ENCODE results near the gene GLYATL2. TPM values are rescaled to one million over a fixed set of nuclear protein-coding genes. Genes with fewer than 3 reads are reported as not detected.

Gene GLYATL2
- total and polyA plus RNA-seq, 2 donors (not counting 1 experiment from before 2014, with no cell fraction given), result not detected

DNA sequence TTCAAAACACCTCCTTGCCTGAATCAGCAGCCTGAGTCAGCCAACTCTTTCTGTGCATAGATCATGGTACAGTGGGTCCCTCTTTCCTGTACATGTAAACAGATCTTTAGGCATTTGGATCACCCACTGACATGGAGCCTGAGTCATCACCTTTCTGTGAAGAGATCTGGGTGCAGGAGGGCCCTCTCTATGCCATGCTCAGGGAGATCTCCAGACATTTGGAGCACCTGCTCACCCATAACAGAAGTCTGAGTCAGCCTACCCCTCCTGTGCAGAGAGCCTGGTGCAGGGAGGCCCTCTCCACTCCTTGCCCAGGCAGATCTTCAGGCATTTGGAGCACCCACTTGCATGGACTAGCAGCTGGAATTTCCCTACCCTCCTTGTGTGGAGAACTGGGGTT is 56.6 kb downstream of the GLYATL2 start:
- ChIA-PET CTCF (interaction anchor here (0.7 to 2.6 kb wide), 12 partner anchors 14 to 370 kb away, joined by 3 to 12 read pairs (median 4); no protein-coding TSS in a partner anchor), POLR2A (no interaction called here)
- Mint-ChIP-seq H3K9me3 (ENCODE audit: insufficient read depth) (no peaks in the 10 kb centered on the region), H3K4me1 (no peaks in the 10 kb centered on the region), H3K4me3 (no peak overlapping the region), H3K27me3 (peaks cover 14% of the 10 kb centered on the region), H3K27ac (no peak overlapping the region)
- H3K4me1 ChIP-seq (ENCODE audit: control insufficient read depth in 2 of 2, insufficient read depth in 2 of 2, low read length in 2 of 2), result no peaks in the 10 kb centered on the region
- ATAC-seq (ENCODE audit: low read depth) (no peak), DNase-seq (no peak)
- H4K20me1 ChIP-seq (ENCODE audit: control insufficient read depth, insufficient read depth, low read length, poor library complexity, severe bottlenecking), result no peaks in the 10 kb centered on the region
- TF ChIP-seq, protein P1, sequence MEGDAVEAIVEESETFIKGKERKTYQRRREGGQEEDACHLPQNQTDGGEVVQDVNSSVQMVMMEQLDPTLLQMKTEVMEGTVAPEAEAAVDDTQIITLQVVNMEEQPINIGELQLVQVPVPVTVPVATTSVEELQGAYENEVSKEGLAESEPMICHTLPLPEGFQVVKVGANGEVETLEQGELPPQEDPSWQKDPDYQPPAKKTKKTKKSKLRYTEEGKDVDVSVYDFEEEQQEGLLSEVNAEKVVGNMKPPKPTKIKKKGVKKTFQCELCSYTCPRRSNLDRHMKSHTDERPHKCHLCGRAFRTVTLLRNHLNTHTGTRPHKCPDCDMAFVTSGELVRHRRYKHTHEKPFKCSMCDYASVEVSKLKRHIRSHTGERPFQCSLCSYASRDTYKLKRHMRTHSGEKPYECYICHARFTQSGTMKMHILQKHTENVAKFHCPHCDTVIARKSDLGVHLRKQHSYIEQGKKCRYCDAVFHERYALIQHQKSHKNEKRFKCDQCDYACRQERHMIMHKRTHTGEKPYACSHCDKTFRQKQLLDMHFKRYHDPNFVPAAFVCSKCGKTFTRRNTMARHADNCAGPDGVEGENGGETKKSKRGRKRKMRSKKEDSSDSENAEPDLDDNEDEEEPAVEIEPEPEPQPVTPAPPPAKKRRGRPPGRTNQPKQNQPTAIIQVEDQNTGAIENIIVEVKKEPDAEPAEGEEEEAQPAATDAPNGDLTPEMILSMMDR (IDR thresholded peaks at IDR 0.05), result no peak
- TF ChIP-seq EZH2 (IDR thresholded peaks at IDR 0.05; ENCODE audit: borderline replicate concordance, insufficient read depth, low read depth, low read length, poor library complexity, severe bottlenecking), result no peak
- H3K4me3 ChIP-seq (ENCODE audit: control extremely low read depth in 1 of 5, extremely low read depth in 1 of 5, insufficient read depth in 1 of 5, low read depth in 2 of 5, low read length in 4 of 5), result no peak overlapping the region
- no peak overlapping the region for H3K4me2 ChIP-seq (replicated peaks; ENCODE audit: low read depth, low read length, poor library complexity, severe bottlenecking)
- H2AFZ ChIP-seq (ENCODE audit: insufficient read depth, low read depth, low read length, poor library complexity, severe bottlenecking), result no peak overlapping the region
- no peaks in the 10 kb centered on the region for H3K27me3 ChIP-seq (replicated peaks in 1 of 4; ENCODE audit: control extremely low read depth in 1 of 4, control insufficient read depth in 3 of 4, insufficient read depth in 4 of 4, low read length in 3 of 4)
- H3K79me2 ChIP-seq (ENCODE audit: control insufficient read depth, insufficient read depth, low read length), result no peaks in the 10 kb centered on the region
- no peak overlapping the region for H3K27ac ChIP-seq (ENCODE audit: low read length in 2 of 2)
- H3K9ac ChIP-seq (ENCODE audit: low read length), result no peak overlapping the region
- H3K9me3 ChIP-seq (ENCODE audit: control extremely low read depth in 1 of 3, control insufficient read depth in 2 of 3, insufficient read depth in 1 of 3, low read length in 2 of 3), result peaks cover 0 to 2% (median 2%) of the 10 kb centered on the region in 3 donors
- intact Hi-C loops (cut with micrococcal nuclease), result loop anchor here (1.0 kb wide), 1 partner anchor 134 kb away; no protein-coding TSS in a partner anchor
- H3K36me3 ChIP-seq (replicated peaks in 1 of 2; ENCODE audit: control extremely low read depth in 1 of 2, control insufficient read depth in 1 of 2, extremely low read depth in 1 of 2, insufficient read depth in 2 of 2, low read length in 1 of 2), result no peaks in the 10 kb centered on the region

DNA sequence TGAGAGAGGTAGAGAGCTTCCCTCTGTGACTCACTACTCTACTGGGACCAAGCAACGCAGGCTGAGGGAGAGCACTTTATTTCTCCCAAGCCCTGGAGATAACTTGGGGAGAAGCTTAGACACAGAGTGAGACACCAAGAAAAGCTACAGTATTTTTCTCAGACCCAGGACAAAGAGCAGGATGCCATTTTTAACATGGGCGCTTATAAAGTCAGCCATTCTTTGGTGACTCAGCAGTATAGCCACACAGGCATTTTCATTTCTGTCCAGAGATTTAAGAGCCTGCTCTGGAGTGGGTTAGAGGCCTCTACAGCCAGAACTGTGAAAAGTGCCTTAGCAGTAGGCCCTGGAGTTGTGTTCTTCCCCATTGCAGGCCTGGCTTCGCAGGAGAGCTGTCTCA is 57.8 kb downstream of the GLYATL2 start:
- no peaks in the 10 kb centered on the region for H3K27me3 ChIP-seq (replicated peaks in 1 of 4; ENCODE audit: control extremely low read depth in 1 of 4, control insufficient read depth in 3 of 4, insufficient read depth in 4 of 4, low read length in 3 of 4)

More for the DNA sequence above, 57.8 kb downstream of the GLYATL2 start:
- no peaks in the 10 kb centered on the region for H3K9me3 ChIP-seq (ENCODE audit: control extremely low read depth in 1 of 3, control insufficient read depth in 2 of 3, insufficient read depth in 1 of 3, low read length in 2 of 3)
- intact Hi-C loops (cut with micrococcal nuclease), result no loop called here
- no peak overlapping the region for H3K4me3 ChIP-seq (ENCODE audit: control extremely low read depth in 1 of 5, extremely low read depth in 1 of 5, insufficient read depth in 1 of 5, low read depth in 2 of 5, low read length in 4 of 5)
- H3K27ac Mint-ChIP-seq, result no peak overlapping the region
- H3K9me3 Mint-ChIP-seq (ENCODE audit: insufficient read depth), result no peaks in the 10 kb centered on the region
- no peaks in the 10 kb centered on the region for H3K36me3 ChIP-seq (replicated peaks in 1 of 2; ENCODE audit: control extremely low read depth in 1 of 2, control insufficient read depth in 1 of 2, extremely low read depth in 1 of 2, insufficient read depth in 2 of 2, low read length in 1 of 2)
- WGBS (ENCODE audit: insufficient coverage), result 92% methylated on average over 2 of the region's 3 CpGs
- ATAC-seq (ENCODE audit: low read depth), result no peak
- H4K20me1 ChIP-seq (ENCODE audit: control insufficient read depth, insufficient read depth, low read length, poor library complexity, severe bottlenecking), result no peaks in the 10 kb centered on the region
- no peak overlapping the region for H3K9ac ChIP-seq (ENCODE audit: low read length)
- ChIA-PET POLR2A (no interaction called here), CTCF (interaction anchor here (0.8 to 1.2 kb wide), 3 partner anchors 24 to 372 kb away, joined by 3 to 5 read pairs (median 4); partner anchors contain the start of gene LPXN)
- H3K4me2 ChIP-seq (replicated peaks; ENCODE audit: low read depth, low read length, poor library complexity, severe bottlenecking), result no peak overlapping the region
- DNase-seq, result no peak
- H3K4me1 ChIP-seq (ENCODE audit: control insufficient read depth in 2 of 2, insufficient read depth in 2 of 2, low read length in 2 of 2), result no peaks in the 10 kb centered on the region
- no peaks in the 10 kb centered on the region for H3K79me2 ChIP-seq (ENCODE audit: control insufficient read depth, insufficient read depth, low read length)
- TF ChIP-seq, protein P1 (IDR thresholded peaks at IDR 0.05), result no peak
- no peak for TF ChIP-seq EZH2 (IDR thresholded peaks at IDR 0.05; ENCODE audit: borderline replicate concordance, insufficient read depth, low read depth, low read length, poor library complexity, severe bottlenecking)
- no peaks in the 10 kb centered on the region for H3K4me1 Mint-ChIP-seq
- no peak overlapping the region for H3K27ac ChIP-seq (ENCODE audit: low read length in 2 of 2)
- H2AFZ ChIP-seq (ENCODE audit: insufficient read depth, low read depth, low read length, poor library complexity, severe bottlenecking), result no peak overlapping the region
- no peak overlapping the region for H3K4me3 Mint-ChIP-seq
- H3K27me3 Mint-ChIP-seq, result peaks cover 17% of the 10 kb centered on the region
